Neutrophil (primary cell): ENCODE results near the gene PFDN1.

ENCODE experiments used
- H3K27ac ChIP-seq: fragments of 200-600 bp; sonication (generic); 2 replicates; pipeline ENCODE4 v1.5.1; 2016; ENCODE audit warnings: mild to moderate bottlenecking, moderate library complexity
- H3K27me3 ChIP-seq: fragments of 200-600 bp; sonication (generic); 2 replicates; pipeline ENCODE4 v1.6.0; 2016; ENCODE audit warnings: mild to moderate bottlenecking
- H3K36me3 ChIP-seq: fragments of 200-600 bp; sonication (generic); 2 replicates; pipeline ENCODE4 v1.5.1; 2017
- H3K4me1 ChIP-seq, 2 experiments: fragments of 200-600 bp in 1 of 2; sonication (generic) in 1 of 2; 1 replicate in 1 of 2; 2 replicates in 1 of 2; pipeline versions ENCODE4 v1.5.1 to v1.6.1; 2013 to 2016; ENCODE audit warnings: low read depth in 1 of 2, low read length in 1 of 2, mild to moderate bottlenecking in 1 of 2, moderate library complexity in 1 of 2; ENCODE audit not compliant: control insufficient read depth in 1 of 2, insufficient read depth in 1 of 2
- H3K4me3 ChIP-seq, 2 experiments: fragments of 200-600 bp in 1 of 2; sonication (generic) in 1 of 2; 1 replicate in 1 of 2; 2 replicates in 1 of 2; pipeline ENCODE4 v1.5.1; 2013 to 2016; ENCODE audit warnings: low read depth in 1 of 2, low read length in 1 of 2, mild to moderate bottlenecking in 1 of 2, moderate library complexity in 1 of 2
- H3K9me3 ChIP-seq: fragments of 200-600 bp; sonication (generic); 2 replicates; pipeline ENCODE4 v1.5.1; 2016
- CTCF ChIP-seq: fragments of 200-600 bp; sonication (generic); IDR thresholded peaks from 2 replicates; pipeline ENCODE4 v1.5.1; 2016; ENCODE audit warnings: antibody characterized with exemption

Gene PFDN1

GRCh38 chr5:140322751-140323731, 20.1 kb upstream of the PFDN1 start:
- no peaks in the 10 kb centered on the region for H3K9me3 ChIP-seq
- H3K4me3 ChIP-seq: no peak overlapping the region
- TF ChIP-seq CTCF: no peak
- H3K36me3 ChIP-seq: no peaks in the 10 kb centered on the region
- H3K27ac ChIP-seq: peak overlapping the region; percentile 83
- peaks cover 41 to 44% of the 10 kb centered on the region in 2 experiments for H3K4me1 ChIP-seq
- no peaks in the 10 kb centered on the region for H3K27me3 ChIP-seq

DNA sequence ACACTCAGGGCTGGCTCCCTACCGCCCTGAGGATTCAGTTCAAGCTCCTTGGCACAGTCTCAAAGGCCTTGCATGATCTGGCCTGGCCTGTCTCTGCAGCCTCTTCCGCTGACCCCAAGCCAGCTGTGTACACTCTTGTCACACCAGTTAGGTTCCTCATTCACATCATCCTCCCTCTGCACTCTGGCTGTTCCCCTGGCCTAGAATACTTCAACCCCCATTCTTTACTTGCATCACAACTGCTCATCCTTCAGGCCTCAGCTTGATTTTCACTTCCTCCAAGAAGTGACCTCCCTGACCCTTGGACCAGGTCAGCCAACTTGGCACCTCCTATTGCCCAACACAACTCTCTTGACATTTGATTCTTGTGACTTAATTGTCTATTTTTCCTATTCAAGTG, 18.9 kb upstream of the PFDN1 start:
- H3K4me3 ChIP-seq: peak overlapping the region in 1 of 2 experiments; percentile 34
- H3K27ac ChIP-seq: peak overlapping the region; percentile 83
- no peaks in the 10 kb centered on the region for H3K27me3 ChIP-seq
- peaks cover 41 to 44% of the 10 kb centered on the region in 2 experiments for H3K4me1 ChIP-seq
- no peaks in the 10 kb centered on the region for H3K36me3 ChIP-seq
- TF ChIP-seq CTCF: no peak
- no peaks in the 10 kb centered on the region for H3K9me3 ChIP-seq

DNA sequence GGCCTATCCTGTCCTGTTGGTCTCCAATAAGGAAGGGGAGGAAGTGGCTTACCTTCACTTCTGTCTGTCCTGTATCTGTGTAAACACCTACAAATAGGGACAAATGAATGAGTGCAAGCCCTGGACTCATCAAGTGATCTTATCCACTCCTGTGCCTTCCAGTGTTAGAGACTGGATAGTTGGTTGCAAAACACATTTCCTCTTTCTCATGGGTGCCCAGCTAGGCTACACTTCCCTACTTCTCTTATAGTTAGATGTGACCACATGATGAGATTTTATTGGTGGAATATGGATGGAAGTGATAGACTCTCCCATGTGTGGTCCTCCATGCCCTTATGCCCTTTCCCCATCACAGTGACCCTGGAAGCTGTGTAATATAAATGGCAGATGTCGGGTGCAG, 16.9 kb upstream of the PFDN1 start:
- no peaks in the 10 kb centered on the region for H3K36me3 ChIP-seq
- TF ChIP-seq CTCF: no peak
- no peak overlapping the region for H3K4me3 ChIP-seq
- no peaks in the 10 kb centered on the region for H3K27me3 ChIP-seq
- H3K9me3 ChIP-seq: no peaks in the 10 kb centered on the region
- peak overlapping the region; percentile 72 for H3K27ac ChIP-seq
- peaks cover 41 to 44% of the 10 kb centered on the region in 2 experiments for H3K4me1 ChIP-seq

GRCh38 chr5:140318792-140319191, 15.9 kb upstream of the PFDN1 start:
- no peaks in the 10 kb centered on the region for H3K36me3 ChIP-seq
- H3K27me3 ChIP-seq: no peaks in the 10 kb centered on the region
- H3K4me1 ChIP-seq: peaks cover 41 to 44% of the 10 kb centered on the region in 2 experiments
- no peak for TF ChIP-seq CTCF
- no peak overlapping the region for H3K4me3 ChIP-seq
- peak overlapping the region; percentile 72 for H3K27ac ChIP-seq
- no peaks in the 10 kb centered on the region for H3K9me3 ChIP-seq

- H3K27me3 ChIP-seq: no peaks in the 10 kb centered on the region
- no peaks in the 10 kb centered on the region for H3K36me3 ChIP-seq
- no peaks in the 10 kb centered on the region for H3K9me3 ChIP-seq
- H3K4me3 ChIP-seq: no peak overlapping the region
- no peak for TF ChIP-seq CTCF
- H3K27ac ChIP-seq: no peak overlapping the region
- peaks cover 41 to 44% of the 10 kb centered on the region in 2 experiments for H3K4me1 ChIP-seq
Observed at GRCh38 chr5:140317859-140318258, 15.0 kb upstream of the PFDN1 start.
